AG09309 (cell line): ENCODE data around the gene METTL22.

Source experiments
- DNase-seq: peaks from one replicate; pipeline ENCODE4 v3.0.0-alpha.2; 2010; ENCODE audit warnings: low read depth
- H3K4me3 ChIP-seq: 2 replicates; pipeline ENCODE4 v1.5.1; 2011; ENCODE audit warnings: mild to moderate bottlenecking, low read depth, low read length, moderate library complexity; ENCODE audit not compliant: control insufficient read depth
- CTCF ChIP-seq: IDR thresholded peaks from 2 replicates; pipeline ENCODE4 v1.5.1; 2011; ENCODE audit warnings: mild to moderate bottlenecking, low read depth, low read length, inconsistent platforms; ENCODE audit not compliant: insufficient read depth, control insufficient read depth; ENCODE audit errors: missing control alignments

Gene METTL22

GRCh38 chr16:8622315-8622656 lies 788 bp downstream of the METTL22 start:
- TF ChIP-seq CTCF: no peak
- no peak for DNase-seq
- H3K4me3 ChIP-seq: peak overlapping the region; percentile 99

GRCh38 chr16:8623634-8624033 lies 2.1 kb downstream of the METTL22 start:
- TF ChIP-seq CTCF: no peak
- H3K4me3 ChIP-seq: no peak overlapping the region
- DNase-seq: no peak

GRCh38 chr16:8625491-8626087 lies 4.1 kb downstream of the METTL22 start:
- TF ChIP-seq CTCF: no peak
- no peak overlapping the region for H3K4me3 ChIP-seq
- no peak for DNase-seq

- DNase-seq: no peak
- H3K4me3 ChIP-seq: no peak overlapping the region
- TF ChIP-seq CTCF: no peak
Observed at GRCh38 chr16:8626946-8627345, 5.4 kb downstream of the METTL22 start.

GRCh38 chr16:8627456-8627855 lies 6.0 kb downstream of the METTL22 start:
- TF ChIP-seq CTCF: no peak
- DNase-seq: no peak
- H3K4me3 ChIP-seq: no peak overlapping the region

GRCh38 chr16:8628981-8629725 lies 7.7 kb downstream of the METTL22 start:
- no peak for TF ChIP-seq CTCF
- H3K4me3 ChIP-seq: no peak overlapping the region
- no peak for DNase-seq
